Measurements from ENCODE around the gene LRBA. TPM values are rescaled to one million over a fixed set of nuclear protein-coding genes. Genes with fewer than 3 reads are reported as not detected.

The LRBA gene
- total RNA-seq, 1 experiment from 2014 or later, result 55.3 TPM

GRCh38 chr4:150253965-150254630 is 761.0 kb downstream of the LRBA start:
- Histone ChIP-seq H3K4me1 (ENCODE audit: insufficient read depth, low read length) (0 out of 2 replicates have a peak, but pooled peaks cover 3% of the 10 kb centered on the region), H2BK120ac (ENCODE audit: low read depth, low read length, poor library complexity, severe bottlenecking) (no peak overlapping the region), H3T11ph (ENCODE audit: low read length) (no peak overlapping the region), H3K27ac (ENCODE audit: insufficient read length, low read depth, low read length) (no peak overlapping the region), H3K27me3 (ENCODE audit: insufficient read depth, low read length) (no peaks in the 10 kb centered on the region), H2BK20ac (ENCODE audit: low read depth, low read length, poor library complexity, severe bottlenecking) (no peak overlapping the region), H4K5ac (ENCODE audit: insufficient read length, low read depth, low read length) (no peak overlapping the region), H2BK15ac (ENCODE audit: low read depth, low read length) (no peak overlapping the region), H3K14ac (ENCODE audit: insufficient read depth, low read length) (no peak overlapping the region), H4K91ac (ENCODE audit: insufficient read length, low read depth, low read length) (no peak overlapping the region), H3K79me1 (ENCODE audit: insufficient read depth, low read depth, low read length, poor library complexity, severe bottlenecking) (no peaks in the 10 kb centered on the region), H3K4me2 (ENCODE audit: insufficient read depth, insufficient read length, low read length) (no peak overlapping the region), H3K4ac (ENCODE audit: low read depth, low read length) (no peak overlapping the region), H3K79me2 (ENCODE audit: insufficient read depth, low read length) (no peaks in the 10 kb centered on the region), H2AK5ac (ENCODE audit: insufficient read length, low read length) (no peak overlapping the region), H2BK5ac (ENCODE audit: insufficient read length, low read length) (no peak overlapping the region), H3K23me2 (ENCODE audit: insufficient read length, low read depth, low read length, poor library complexity, severe bottlenecking) (no peaks in the 10 kb centered on the region), H3K9ac (ENCODE audit: extremely low read depth, insufficient read length, low read length) (no peak overlapping the region), H3K56ac (ENCODE audit: insufficient read length, low read depth, low read length) (no peak overlapping the region), H2BK12ac (ENCODE audit: insufficient read length, low read depth, low read length) (no peak overlapping the region), H3K23ac (ENCODE audit: insufficient read length, low read depth, low read length) (no peak overlapping the region), H4K8ac (replicated peaks; ENCODE audit: insufficient read length, low read depth, low read length) (no peak overlapping the region), H2AFZ (ENCODE audit: low read length) (no peak overlapping the region), H4K20me1 (ENCODE audit: control insufficient read depth, insufficient read depth, insufficient read length) (no peaks in the 10 kb centered on the region), H3K9me3 (ENCODE audit: control insufficient read depth, low read depth, low read length) (no peaks in the 10 kb centered on the region), H3K18ac (ENCODE audit: insufficient read length, low read depth, low read length) (no peak overlapping the region)
- TF ChIP-seq CTCF (conservative IDR thresholded peaks at IDR 0.05), result no peak
- Mint-ChIP-seq H3K27ac (peak overlapping the region in 2 of 3 experiments; percentile 63 to 70; a peak in 3 of 7 replicates), H3K36me3 (ENCODE audit: insufficient read depth in 1 of 3, low read depth in 3 of 3) (peaks cover 0 to 4% (median 0%) of the 10 kb centered on the region in 3 experiments; a peak in 1 of 7 replicates), H3K4me3 (no peak overlapping the region), H3K27me3 (ENCODE audit: low read depth) (no peaks in the 10 kb centered on the region; the same call in none of the 2 replicates), H3K9me3 (peaks cover 3 to 4% of the 10 kb centered on the region in 2 experiments; a peak in 3 of 5 replicates), H3K4me1 (peaks cover 34 to 37% of the 10 kb centered on the region in 2 experiments)
- no CpG with 5 or more reads among the region's 18 CpGs for WGBS (ENCODE audit: extremely low coverage, insufficient read length, low lambda C conversion rate)
- no peak for DNase-seq
